ENCODE results near the gene RYR1.
"Not testable (repeated sequence)": the region's sequence is repeated elsewhere in the genome, so short reads cannot be mapped to it uniquely, and the experiment has no call there.

Gene RYR1

DNA sequence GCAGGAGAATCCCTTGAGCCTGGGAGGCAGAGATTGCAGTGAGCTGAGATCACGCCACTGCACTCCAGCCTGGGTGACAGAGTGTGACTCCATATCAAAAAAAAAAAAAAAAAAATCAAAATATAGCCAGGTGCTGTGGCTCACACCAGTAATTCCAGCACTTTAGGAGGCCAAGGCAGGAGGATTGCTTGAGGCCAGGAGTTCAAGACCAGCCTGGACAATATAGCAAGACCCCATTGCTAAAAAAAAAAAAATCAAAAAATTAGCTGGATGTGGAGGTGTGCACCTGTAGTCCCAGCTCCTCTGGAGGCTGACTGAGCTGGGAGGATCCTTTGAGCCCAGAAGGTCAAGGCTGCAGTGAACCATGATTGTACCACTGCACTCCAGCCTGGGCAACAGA lies 119.7 kb downstream of the RYR1 start:
- H3K79me2 ChIP-seq (ENCODE audit: control insufficient read depth, insufficient read depth, low read length, unreplicated experiment); H2AFZ ChIP-seq (ENCODE audit: low read length, unreplicated experiment); H3K4me3 ChIP-seq (ENCODE audit: low read depth, low read length); H3K27ac ChIP-seq (ENCODE audit: low read depth, low read length); H3K36me3 ChIP-seq (ENCODE audit: insufficient read depth, low read length); H3K4me1 ChIP-seq (ENCODE audit: control insufficient read depth, insufficient read depth, low read length, unreplicated experiment); H3K27me3 ChIP-seq (ENCODE audit: insufficient read depth, low read length): not testable (repeated sequence)

DNA sequence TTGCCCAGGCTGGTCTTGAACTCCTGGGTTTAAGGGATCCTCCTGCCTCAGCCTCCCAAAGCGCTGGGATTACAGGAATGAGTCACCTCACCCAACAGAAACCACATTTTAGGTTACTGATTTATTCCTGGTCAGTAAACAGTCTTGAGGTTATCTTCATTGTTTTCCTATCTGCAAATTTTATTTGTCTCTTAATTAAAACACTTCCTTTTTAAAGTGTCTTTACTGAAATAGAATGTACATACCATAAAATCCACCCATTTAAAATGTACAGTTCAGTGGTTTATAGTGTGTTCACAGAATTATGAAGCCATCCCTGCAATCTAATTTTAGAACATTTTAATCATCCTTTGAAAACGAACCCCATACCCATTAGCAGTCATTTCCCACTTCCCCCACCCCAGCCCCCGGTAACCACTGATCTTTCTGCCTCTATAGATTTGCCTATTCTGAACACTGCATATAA lies 121.2 kb downstream of the RYR1 start:
- Histone ChIP-seq H3K36me3 (ENCODE audit: insufficient read depth, low read length) (no peaks in the 10 kb centered on the region), H3K27me3 (ENCODE audit: insufficient read depth, low read length) (no peaks in the 10 kb centered on the region; the same call in none of the 2 replicates), H3K79me2 (ENCODE audit: control insufficient read depth, insufficient read depth, low read length, unreplicated experiment) (no peaks in the 10 kb centered on the region), H3K4me3 (ENCODE audit: low read depth, low read length) (no peak overlapping the region), H2AFZ (ENCODE audit: low read length, unreplicated experiment) (no peak overlapping the region), H3K4me1 (ENCODE audit: control insufficient read depth, insufficient read depth, low read length, unreplicated experiment) (no peaks in the 10 kb centered on the region), H3K27ac (ENCODE audit: low read depth, low read length) (no peak overlapping the region)

DNA sequence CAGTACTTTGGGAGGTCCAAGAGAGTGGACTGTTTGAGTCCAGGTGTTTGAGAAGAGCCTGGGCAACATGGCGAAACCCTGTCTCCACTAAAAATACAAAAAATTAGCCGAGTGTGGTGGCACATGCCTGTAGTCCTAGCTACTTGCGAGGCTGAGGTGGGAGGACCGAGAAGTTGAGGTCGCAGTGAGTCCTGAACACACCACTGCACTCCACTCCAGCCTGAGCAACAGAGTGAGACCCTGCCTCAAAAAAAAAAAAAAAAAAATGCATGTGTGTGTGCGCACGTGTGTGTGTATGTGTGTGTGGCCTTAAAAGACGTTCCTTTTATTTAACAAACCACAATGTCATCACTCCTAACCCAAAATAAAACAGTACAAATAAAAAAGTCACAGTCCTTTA lies 121.7 kb downstream of the RYR1 start:
- Histone ChIP-seq H3K36me3 (ENCODE audit: insufficient read depth, low read length) (no peaks in the 10 kb centered on the region), H3K79me2 (ENCODE audit: control insufficient read depth, insufficient read depth, low read length, unreplicated experiment) (no peaks in the 10 kb centered on the region), H3K27ac (ENCODE audit: low read depth, low read length) (no peak overlapping the region), H3K4me1 (ENCODE audit: control insufficient read depth, insufficient read depth, low read length, unreplicated experiment) (no peaks in the 10 kb centered on the region), H3K27me3 (ENCODE audit: insufficient read depth, low read length) (no peaks in the 10 kb centered on the region; the same call in none of the 2 replicates), H2AFZ (ENCODE audit: low read length, unreplicated experiment) (no peak overlapping the region), H3K4me3 (ENCODE audit: low read depth, low read length) (no peak overlapping the region)

DNA sequence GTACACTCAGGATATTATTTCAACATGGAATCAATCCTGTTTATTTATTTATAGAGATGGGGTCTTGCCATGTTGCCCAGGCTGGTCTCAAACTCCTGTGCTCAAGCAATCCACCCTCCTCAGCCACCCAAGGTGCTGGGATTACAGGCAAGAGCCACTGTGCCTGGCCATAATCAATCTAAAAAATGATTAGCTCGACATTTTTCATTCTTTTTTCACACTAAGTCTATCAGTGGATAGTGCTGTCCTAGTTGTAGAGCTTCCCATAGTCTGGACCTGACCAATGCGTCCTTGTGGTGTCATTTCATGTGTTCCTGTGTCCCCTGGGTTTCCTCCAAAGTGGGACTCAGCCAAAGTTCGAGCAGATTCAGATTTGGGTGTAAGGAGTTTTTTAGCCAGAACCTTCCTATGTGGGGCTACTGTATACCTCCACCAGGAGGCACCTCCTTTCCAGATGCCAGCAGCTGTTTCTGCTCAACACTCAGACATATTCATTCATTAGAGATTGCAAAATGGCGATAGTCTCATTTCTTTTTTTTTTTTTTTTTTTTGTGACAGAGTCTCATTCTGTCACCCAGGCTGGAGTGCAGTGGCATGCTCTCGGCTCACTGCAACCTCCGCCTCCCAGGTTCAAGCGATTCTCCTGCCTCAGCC lies 123.2 kb downstream of the RYR1 start:
- no peaks in the 10 kb centered on the region for H3K36me3 ChIP-seq (ENCODE audit: insufficient read depth, low read length)
- H3K4me3 ChIP-seq (ENCODE audit: low read depth, low read length): no peak overlapping the region
- no peaks in the 10 kb centered on the region for H3K79me2 ChIP-seq (ENCODE audit: control insufficient read depth, insufficient read depth, low read length, unreplicated experiment)
- no peaks in the 10 kb centered on the region for H3K4me1 ChIP-seq (ENCODE audit: control insufficient read depth, insufficient read depth, low read length, unreplicated experiment)
- no peaks in the 10 kb centered on the region; the same call in 1 of the 2 replicates for H3K27me3 ChIP-seq (ENCODE audit: insufficient read depth, low read length)
- no peak overlapping the region for H2AFZ ChIP-seq (ENCODE audit: low read length, unreplicated experiment)
- H3K27ac ChIP-seq (ENCODE audit: low read depth, low read length): no peak overlapping the region

DNA sequence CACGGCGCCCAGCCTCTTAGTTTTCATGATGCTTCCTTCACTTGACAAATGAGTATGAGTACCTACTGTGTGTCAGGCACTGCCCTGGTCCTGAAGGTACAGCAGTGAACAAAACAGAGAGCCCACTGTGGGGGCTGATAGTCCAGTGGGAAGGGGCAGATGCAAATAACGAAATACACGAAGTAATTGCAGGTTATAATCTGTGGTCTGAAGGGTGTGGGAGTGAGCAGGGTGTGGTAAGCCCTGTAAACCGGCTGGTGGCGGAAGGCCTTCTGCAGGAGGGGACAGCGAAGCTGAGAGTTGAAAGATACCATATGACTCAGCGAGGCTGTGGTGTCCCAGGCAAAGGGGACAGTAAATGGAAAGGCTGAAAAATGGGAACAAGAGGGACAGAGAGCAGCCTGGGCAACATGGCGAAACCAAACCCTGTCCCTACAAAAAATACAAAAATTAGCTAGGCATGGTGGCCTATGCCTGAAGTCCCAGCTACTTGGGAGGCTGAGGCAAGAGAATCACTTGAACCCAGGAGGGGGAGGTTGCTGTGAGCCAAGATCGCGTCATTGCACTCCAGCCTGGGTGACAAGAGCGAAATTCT lies 123.8 kb downstream of the RYR1 start:
- Histone ChIP-seq H2AFZ (ENCODE audit: low read length, unreplicated experiment) (no peak overlapping the region), H3K4me3 (ENCODE audit: low read depth, low read length) (no peak overlapping the region), H3K27me3 (ENCODE audit: insufficient read depth, low read length) (no peaks in the 10 kb centered on the region), H3K79me2 (ENCODE audit: control insufficient read depth, insufficient read depth, low read length, unreplicated experiment) (no peaks in the 10 kb centered on the region), H3K4me1 (ENCODE audit: control insufficient read depth, insufficient read depth, low read length, unreplicated experiment) (no peaks in the 10 kb centered on the region), H3K36me3 (ENCODE audit: insufficient read depth, low read length) (no peaks in the 10 kb centered on the region), H3K27ac (ENCODE audit: low read depth, low read length) (no peak overlapping the region)

DNA sequence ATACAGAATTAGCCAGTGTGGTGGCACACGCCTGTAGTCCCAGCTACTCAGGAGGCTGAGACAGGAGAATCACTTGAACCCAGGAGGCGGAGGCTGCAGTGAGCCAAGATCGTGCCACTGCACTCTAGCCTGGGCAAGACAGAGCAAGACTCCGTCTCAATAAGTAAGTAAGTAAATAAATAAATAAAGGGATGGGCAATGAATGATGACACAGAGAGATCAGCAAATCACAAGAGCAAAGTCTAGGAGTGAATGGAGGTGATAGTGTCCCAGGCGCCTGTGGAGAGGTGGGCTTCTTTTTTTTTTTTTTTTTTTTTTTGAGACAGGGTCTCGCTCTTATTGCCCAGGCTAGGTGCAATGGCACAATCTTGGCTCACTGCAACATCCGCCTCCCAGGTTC lies 125.4 kb downstream of the RYR1 start:
- not testable (repeated sequence) for H3K27ac ChIP-seq (ENCODE audit: low read depth, low read length); H3K79me2 ChIP-seq (ENCODE audit: control insufficient read depth, insufficient read depth, low read length, unreplicated experiment); H3K36me3 ChIP-seq (ENCODE audit: insufficient read depth, low read length); H3K4me1 ChIP-seq (ENCODE audit: control insufficient read depth, insufficient read depth, low read length, unreplicated experiment); H3K27me3 ChIP-seq (ENCODE audit: insufficient read depth, low read length); H3K4me3 ChIP-seq (ENCODE audit: low read depth, low read length); H2AFZ ChIP-seq (ENCODE audit: low read length, unreplicated experiment)

DNA sequence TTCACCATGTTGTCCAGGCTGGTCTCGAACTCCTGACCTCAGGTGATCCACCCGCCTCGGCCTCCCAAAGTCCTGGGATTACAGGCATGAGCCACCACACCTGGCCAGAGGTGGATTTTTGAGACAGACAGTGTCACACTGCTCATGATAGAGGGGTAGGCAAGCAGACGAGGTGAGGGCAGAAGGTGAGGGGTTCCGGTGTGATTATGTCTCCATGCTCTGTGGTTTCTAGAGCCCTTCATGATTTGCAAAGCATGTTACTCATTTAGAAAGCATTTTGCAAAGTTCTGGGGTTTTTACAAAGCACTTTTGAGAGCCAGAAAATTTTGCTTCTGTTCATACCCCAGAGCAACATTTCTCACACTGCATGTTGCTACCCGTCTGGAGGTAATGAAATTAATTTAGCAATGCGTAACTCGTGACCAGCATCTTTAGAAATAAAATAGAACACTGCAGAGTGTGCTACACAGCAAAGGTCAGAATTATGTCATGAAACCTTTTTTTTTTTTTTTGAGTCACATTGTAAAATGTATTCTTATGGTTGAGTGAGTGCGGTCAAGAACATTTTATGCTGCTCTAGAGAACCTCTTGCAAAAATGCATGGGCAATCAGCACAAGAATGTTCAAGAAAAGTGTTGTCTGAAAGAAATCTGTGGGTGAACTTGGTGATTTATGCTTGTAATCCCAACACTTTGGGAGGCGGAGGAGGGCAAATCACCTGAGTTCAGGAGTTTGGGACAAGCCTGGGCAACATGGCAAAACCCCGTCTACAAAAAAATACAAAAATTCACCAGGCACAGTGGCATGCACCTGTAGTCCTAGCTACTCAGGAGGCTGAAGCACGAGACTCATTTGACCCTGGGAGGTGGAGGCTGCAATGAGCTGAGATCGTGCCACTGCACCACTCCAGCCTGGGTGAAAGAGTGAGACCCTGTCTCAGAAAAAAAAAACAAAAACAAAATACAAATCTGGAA lies 126.2 kb downstream of the RYR1 start:
- Histone ChIP-seq H3K27ac (ENCODE audit: low read depth, low read length) (no peak overlapping the region), H2AFZ (ENCODE audit: low read length, unreplicated experiment) (no peak overlapping the region), H3K27me3 (ENCODE audit: insufficient read depth, low read length) (peaks cover 2% of the 10 kb centered on the region; the same call in 1 of the 2 replicates)

DNA sequence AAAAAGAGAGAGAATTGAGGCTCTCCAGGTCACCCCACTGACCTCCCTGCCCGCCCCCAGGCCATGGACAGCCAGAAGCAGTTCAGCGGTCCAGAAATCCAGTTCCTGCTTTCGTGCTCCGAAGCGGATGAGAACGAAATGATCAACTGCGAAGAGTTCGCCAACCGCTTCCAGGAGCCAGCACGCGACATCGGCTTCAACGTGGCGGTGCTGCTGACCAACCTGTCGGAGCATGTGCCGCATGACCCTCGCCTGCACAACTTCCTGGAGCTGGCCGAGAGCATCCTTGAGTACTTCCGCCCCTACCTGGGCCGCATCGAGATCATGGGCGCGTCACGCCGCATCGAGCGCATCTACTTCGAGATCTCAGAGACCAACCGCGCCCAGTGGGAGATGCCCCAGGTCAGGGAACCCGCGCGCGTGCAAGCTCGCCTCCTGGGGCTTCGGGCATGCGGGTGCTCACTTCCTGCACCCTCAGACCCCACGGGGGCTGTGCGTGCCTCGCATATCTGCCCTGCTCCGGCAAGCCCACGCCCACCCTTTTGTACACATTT lies 127.6 kb downstream of the RYR1 start:
- no peaks in the 10 kb centered on the region for H3K36me3 ChIP-seq (ENCODE audit: insufficient read depth, low read length)
- H3K27me3 ChIP-seq (ENCODE audit: insufficient read depth, low read length): peaks cover 4% of the 10 kb centered on the region; the same call in 1 of the 2 replicates
- H3K4me3 ChIP-seq (ENCODE audit: low read depth, low read length): no peak overlapping the region
- no peaks in the 10 kb centered on the region for H3K79me2 ChIP-seq (ENCODE audit: control insufficient read depth, insufficient read depth, low read length, unreplicated experiment)
- no peak overlapping the region for H3K27ac ChIP-seq (ENCODE audit: low read depth, low read length)
- no peak overlapping the region for H2AFZ ChIP-seq (ENCODE audit: low read length, unreplicated experiment)
- no peaks in the 10 kb centered on the region for H3K4me1 ChIP-seq (ENCODE audit: control insufficient read depth, insufficient read depth, low read length, unreplicated experiment)

More for the DNA sequence above, 126.2 kb downstream of the RYR1 start:
- no peaks in the 10 kb centered on the region for H3K79me2 ChIP-seq (ENCODE audit: control insufficient read depth, insufficient read depth, low read length, unreplicated experiment)
- no peak overlapping the region for H3K4me3 ChIP-seq (ENCODE audit: low read depth, low read length)
- H3K4me1 ChIP-seq (ENCODE audit: control insufficient read depth, insufficient read depth, low read length, unreplicated experiment): no peaks in the 10 kb centered on the region
- no peaks in the 10 kb centered on the region for H3K36me3 ChIP-seq (ENCODE audit: insufficient read depth, low read length)

DNA sequence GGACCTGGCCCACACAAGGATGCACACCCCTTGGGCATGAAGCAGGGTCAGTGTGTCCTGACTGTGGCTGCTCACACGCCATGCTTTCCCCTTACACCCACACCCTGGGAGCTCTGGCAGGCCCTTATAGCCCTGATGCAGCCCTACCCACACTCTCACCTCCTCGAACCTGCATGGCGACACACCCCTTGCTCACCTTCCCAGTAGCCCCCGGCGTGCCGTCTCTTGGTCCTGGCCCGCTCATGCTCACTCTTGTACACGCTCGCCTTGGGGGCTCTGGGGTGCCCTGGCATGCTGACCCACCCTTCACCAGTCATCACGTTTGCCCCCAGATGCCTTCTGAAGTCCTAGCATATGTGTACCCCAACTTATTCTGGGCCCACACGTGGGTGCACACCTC lies 128.2 kb downstream of the RYR1 start:
- no peak overlapping the region for H3K4me3 ChIP-seq (ENCODE audit: low read depth, low read length)
- H3K79me2 ChIP-seq (ENCODE audit: control insufficient read depth, insufficient read depth, low read length, unreplicated experiment): no peaks in the 10 kb centered on the region
- H3K27me3 ChIP-seq (ENCODE audit: insufficient read depth, low read length): peaks cover 4% of the 10 kb centered on the region; the same call in 1 of the 2 replicates
- no peaks in the 10 kb centered on the region for H3K4me1 ChIP-seq (ENCODE audit: control insufficient read depth, insufficient read depth, low read length, unreplicated experiment)
- H2AFZ ChIP-seq (ENCODE audit: low read length, unreplicated experiment): no peak overlapping the region
- no peaks in the 10 kb centered on the region for H3K36me3 ChIP-seq (ENCODE audit: insufficient read depth, low read length)
- no peak overlapping the region for H3K27ac ChIP-seq (ENCODE audit: low read depth, low read length)

DNA sequence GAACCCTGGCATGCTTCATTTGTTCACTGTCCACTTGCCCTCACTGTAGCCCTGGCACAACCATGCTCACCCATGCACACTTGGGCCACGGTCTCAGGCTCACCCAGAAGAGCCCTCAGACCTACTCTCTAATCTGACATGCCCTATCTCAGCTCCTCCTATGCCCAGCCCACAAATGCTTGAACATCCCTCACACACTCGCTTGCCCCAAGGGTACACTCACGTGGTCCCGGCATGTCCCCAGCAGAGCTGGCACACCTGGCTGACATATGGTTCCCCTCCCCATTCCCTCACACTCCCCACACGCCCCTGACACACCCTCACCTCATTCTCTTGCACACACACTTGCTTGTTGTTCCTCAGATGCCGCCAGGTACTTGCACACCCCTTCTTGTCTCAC lies 128.6 kb downstream of the RYR1 start:
- Histone ChIP-seq H3K79me2 (ENCODE audit: control insufficient read depth, insufficient read depth, low read length, unreplicated experiment) (no peaks in the 10 kb centered on the region), H3K27me3 (ENCODE audit: insufficient read depth, low read length) (peaks cover 4% of the 10 kb centered on the region; the same call in 1 of the 2 replicates), H3K27ac (ENCODE audit: low read depth, low read length) (no peak overlapping the region), H3K4me3 (ENCODE audit: low read depth, low read length) (no peak overlapping the region), H2AFZ (ENCODE audit: low read length, unreplicated experiment) (no peak overlapping the region), H3K4me1 (ENCODE audit: control insufficient read depth, insufficient read depth, low read length, unreplicated experiment) (no peaks in the 10 kb centered on the region), H3K36me3 (ENCODE audit: insufficient read depth, low read length) (no peaks in the 10 kb centered on the region)

Measured in ACC112 (cell line).